ENCODE measurements around the gene PDCD4. TPM values are rescaled to one million over a fixed set of nuclear protein-coding genes. Genes with fewer than 3 reads are reported as not detected.
A peak's percentile ranks its signal among the peaks of the same experiment; 100 is the strongest.

Gene PDCD4
- total RNA-seq, 4 donors from 2014 or later: 17.4 to 157 (median 138) TPM

DNA sequence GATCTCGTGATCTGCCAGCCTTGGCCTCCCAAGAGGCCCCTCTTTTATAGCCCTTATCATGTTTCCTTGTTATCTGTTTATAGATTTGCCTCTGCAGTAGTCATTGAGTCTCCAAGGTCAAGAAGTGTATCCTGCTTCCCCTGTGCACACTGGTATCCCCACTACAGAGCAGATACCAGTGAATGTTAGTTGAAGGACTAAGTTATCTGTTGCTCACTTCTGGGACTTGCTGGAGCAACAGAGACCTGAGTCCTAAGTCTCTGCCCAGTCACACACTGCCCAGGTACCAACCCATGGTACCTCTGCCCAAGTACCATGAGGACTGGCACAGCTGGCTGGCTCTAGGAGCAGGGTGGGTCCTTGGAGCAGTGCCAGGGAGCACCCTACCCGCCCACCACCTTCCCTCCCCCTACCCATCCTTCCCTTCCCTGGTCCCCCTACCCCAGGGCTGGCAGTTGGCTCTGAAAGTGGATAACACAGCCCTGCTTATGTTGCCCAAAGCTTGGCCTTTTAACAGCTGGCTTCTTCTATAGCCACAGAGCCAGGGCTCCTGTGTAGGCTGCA is 26.5 kb upstream of the PDCD4 start:
- Histone ChIP-seq H3K4me1 (no peaks in the 10 kb centered on the region), H3K9me3 (no peaks in the 10 kb centered on the region), H3K36me3 (no peaks in the 10 kb centered on the region), H3K27ac (no peak overlapping the region), H3K4me3 (no peak overlapping the region), H3K27me3 (no peaks in the 10 kb centered on the region)
- no peak for TF ChIP-seq POLR2A (IDR thresholded peaks at IDR 0.05)
- TF ChIP-seq, protein P1, sequence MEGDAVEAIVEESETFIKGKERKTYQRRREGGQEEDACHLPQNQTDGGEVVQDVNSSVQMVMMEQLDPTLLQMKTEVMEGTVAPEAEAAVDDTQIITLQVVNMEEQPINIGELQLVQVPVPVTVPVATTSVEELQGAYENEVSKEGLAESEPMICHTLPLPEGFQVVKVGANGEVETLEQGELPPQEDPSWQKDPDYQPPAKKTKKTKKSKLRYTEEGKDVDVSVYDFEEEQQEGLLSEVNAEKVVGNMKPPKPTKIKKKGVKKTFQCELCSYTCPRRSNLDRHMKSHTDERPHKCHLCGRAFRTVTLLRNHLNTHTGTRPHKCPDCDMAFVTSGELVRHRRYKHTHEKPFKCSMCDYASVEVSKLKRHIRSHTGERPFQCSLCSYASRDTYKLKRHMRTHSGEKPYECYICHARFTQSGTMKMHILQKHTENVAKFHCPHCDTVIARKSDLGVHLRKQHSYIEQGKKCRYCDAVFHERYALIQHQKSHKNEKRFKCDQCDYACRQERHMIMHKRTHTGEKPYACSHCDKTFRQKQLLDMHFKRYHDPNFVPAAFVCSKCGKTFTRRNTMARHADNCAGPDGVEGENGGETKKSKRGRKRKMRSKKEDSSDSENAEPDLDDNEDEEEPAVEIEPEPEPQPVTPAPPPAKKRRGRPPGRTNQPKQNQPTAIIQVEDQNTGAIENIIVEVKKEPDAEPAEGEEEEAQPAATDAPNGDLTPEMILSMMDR (IDR thresholded peaks at IDR 0.05): no peak
- intact Hi-C loops (cut with DNase I; ENCODE audit: low total_unique reads): no loop called here
- DNase-seq: peak in 1 of 2 donors; percentile 10

DNA sequence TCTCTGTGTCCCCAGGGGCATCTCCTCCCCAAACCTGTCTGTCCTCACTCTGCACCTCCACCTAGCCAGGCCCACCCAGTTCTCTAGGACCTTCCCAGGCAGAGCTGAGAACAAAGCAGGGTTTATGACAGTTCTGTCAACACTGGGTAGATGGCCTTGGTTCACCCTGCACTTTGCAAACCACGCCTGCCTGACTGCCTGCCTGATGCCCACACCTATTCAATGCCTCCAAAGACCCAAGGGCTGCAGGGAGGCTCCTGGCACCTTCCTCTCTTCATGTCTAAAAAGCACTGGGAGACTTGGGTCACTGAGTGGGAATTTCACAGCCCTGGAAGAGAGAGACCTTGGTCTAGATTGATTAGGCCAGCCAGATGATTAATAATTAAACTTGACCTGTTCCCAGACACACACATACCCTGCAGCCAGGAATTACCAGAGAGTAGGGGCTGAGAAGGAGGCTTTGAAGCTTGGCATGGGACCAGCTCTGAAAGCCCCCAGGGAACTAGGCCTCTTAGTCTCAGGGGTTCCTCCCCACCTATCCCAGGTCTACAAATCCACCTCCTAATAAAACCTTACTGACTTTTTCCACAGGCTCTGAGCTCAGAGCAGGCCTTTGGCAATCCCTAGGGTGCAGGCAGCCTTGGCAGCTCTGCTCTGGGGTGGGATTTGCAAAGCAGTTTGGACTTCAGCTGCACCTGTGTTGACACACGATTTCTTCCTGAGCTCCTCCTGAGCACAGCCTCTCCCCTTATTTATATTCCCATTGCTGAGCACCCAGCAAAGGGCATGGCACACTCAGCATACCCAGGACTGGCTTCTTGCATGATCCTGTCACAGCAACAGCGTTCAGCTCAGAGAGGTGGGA is 25.7 kb upstream of the PDCD4 start:
- Histone ChIP-seq H3K27me3 (no peaks in the 10 kb centered on the region), H3K4me3 (no peak overlapping the region), H3K36me3 (no peaks in the 10 kb centered on the region), H3K27ac (peak overlapping the region in 1 of 2 donors; percentile 33), H3K4me1 (no peaks in the 10 kb centered on the region), H3K9me3 (no peaks in the 10 kb centered on the region)
- DNase-seq: peak in 1 of 2 donors; percentile 14
- TF ChIP-seq, protein P1 (IDR thresholded peaks at IDR 0.05): no peak
- TF ChIP-seq POLR2A (IDR thresholded peaks at IDR 0.05): no peak
- intact Hi-C loops (cut with DNase I; ENCODE audit: low total_unique reads): no loop called here

GRCh38 chr10:110847374-110847773 is 24.4 kb upstream of the PDCD4 start:
- Histone ChIP-seq H3K4me3 (no peak overlapping the region), H3K27ac (peak overlapping the region in 1 of 2 donors; percentile 33), H3K36me3 (no peaks in the 10 kb centered on the region), H3K9me3 (no peaks in the 10 kb centered on the region), H3K4me1 (no peaks in the 10 kb centered on the region), H3K27me3 (no peaks in the 10 kb centered on the region)
- peak in 1 of 2 donors; percentile 16 for DNase-seq
- TF ChIP-seq, protein P1 (IDR thresholded peaks at IDR 0.05): no peak
- no peak for TF ChIP-seq POLR2A (IDR thresholded peaks at IDR 0.05)
- intact Hi-C loops (cut with DNase I; ENCODE audit: low total_unique reads): no loop called here

GRCh38 chr10:110848106-110848505 is 23.6 kb upstream of the PDCD4 start:
- Histone ChIP-seq H3K27ac (no peak overlapping the region), H3K27me3 (no peaks in the 10 kb centered on the region), H3K4me1 (no peaks in the 10 kb centered on the region), H3K9me3 (no peaks in the 10 kb centered on the region), H3K36me3 (no peaks in the 10 kb centered on the region), H3K4me3 (no peak overlapping the region)
- peak in 1 of 2 donors; percentile 7 for DNase-seq
- intact Hi-C loops (cut with DNase I; ENCODE audit: low total_unique reads): no loop called here
- TF ChIP-seq, protein P1 (IDR thresholded peaks at IDR 0.05): no peak
- no peak for TF ChIP-seq POLR2A (IDR thresholded peaks at IDR 0.05)

GRCh38 chr10:110850099-110850498 is 21.6 kb upstream of the PDCD4 start:
- Histone ChIP-seq H3K4me1 (no peaks in the 10 kb centered on the region), H3K9me3 (no peaks in the 10 kb centered on the region), H3K36me3 (no peaks in the 10 kb centered on the region), H3K27me3 (no peaks in the 10 kb centered on the region), H3K4me3 (no peak overlapping the region), H3K27ac (no peak overlapping the region)
- intact Hi-C loops (cut with DNase I; ENCODE audit: low total_unique reads): no loop called here
- TF ChIP-seq, protein P1 (IDR thresholded peaks at IDR 0.05): no peak
- no peak for TF ChIP-seq POLR2A (IDR thresholded peaks at IDR 0.05)
- DNase-seq: no peak
